ENCODE results near the gene DNMT1.
"Not testable (repeated sequence)": the region's sequence is repeated elsewhere in the genome, so short reads cannot be mapped to it uniquely, and the experiment has no call there.

Gene DNMT1

GRCh38 chr19:10191347-10191746 lies 3.4 kb downstream of the DNMT1 start:
- Histone ChIP-seq H3K4me3 (no peak overlapping the region), H3K27ac (no peak overlapping the region)

DNA sequence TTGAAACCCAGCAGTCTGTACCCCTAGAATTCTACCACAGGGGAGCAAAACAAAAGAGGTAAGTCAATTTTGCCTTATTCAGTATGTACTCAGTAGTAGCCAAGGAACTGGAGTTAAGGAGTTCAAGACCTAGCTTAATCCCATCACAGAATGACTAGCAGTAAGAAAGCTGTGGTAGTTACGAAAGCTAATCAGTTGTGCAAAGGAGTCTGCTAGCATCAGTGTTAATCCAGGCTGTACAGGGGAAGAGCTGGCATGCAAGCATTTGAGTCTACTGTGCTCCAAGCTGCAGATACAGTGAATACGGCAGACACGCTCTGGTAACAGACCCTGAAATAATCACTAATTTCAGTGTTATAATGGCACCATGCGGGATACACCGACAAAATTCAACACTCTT lies 4.7 kb downstream of the DNMT1 start:
- H3K4me3 ChIP-seq, result no peak overlapping the region
- H3K27ac ChIP-seq, result no peak overlapping the region

DNA sequence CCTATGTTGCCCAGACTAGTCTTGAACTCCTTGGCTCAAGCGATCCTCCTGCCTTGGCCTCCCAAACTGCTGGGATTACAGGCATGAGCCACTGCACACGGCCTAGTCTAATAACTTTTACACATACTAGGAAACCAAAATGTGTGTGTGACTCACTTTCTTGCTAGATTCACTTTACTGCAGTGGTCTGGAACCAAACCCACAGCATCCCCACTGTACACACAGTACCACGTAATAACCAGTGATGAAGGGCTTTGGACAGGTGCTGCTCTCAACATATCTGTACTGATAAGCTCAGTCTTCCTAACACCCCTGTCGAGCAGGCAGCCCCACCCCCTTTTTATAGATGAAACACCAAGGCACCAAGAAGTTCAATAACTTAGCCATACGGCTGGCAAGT lies 5.1 kb downstream of the DNMT1 start:
- Histone ChIP-seq H3K4me3 (no peak overlapping the region), H3K27ac (no peak overlapping the region)

- Histone ChIP-seq H3K4me3 (no peak overlapping the region), H3K27ac (no peak overlapping the region)
These were observed 7.4 kb downstream of the DNMT1 start for GRCh38 chr19:10187315-10187714.

DNA sequence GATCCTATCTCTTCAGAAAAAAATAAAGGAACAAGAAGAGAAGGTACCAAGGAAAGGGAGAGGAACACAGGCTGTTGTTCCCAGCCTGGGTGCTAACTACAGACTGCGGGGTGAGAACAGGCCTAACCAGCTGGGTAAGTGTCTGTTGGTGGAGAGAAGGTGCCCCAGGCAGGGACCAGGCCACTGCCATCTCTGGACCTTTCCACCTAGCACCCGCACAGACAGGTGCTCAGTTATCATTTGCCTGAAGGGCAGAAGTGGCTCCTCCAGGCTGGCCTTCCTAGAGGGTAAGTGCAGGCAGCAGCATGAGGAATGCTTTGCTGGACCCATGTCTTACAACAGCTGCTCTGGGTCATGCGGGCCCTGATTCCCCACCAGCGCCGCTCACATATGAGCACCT lies 10.1 kb downstream of the DNMT1 start:
- H3K27ac ChIP-seq, result peak overlapping the region in 13 of 21 experiments; percentile 1 to 71 (median 42)
- H3K4me3 ChIP-seq, result no peak overlapping the region

GRCh38 chr19:10183926-10184325 lies 10.8 kb downstream of the DNMT1 start:
- Histone ChIP-seq H3K27ac (peak overlapping the region in 15 of 21 experiments; percentile 1 to 71 (median 35)), H3K4me3 (no peak overlapping the region)

DNA sequence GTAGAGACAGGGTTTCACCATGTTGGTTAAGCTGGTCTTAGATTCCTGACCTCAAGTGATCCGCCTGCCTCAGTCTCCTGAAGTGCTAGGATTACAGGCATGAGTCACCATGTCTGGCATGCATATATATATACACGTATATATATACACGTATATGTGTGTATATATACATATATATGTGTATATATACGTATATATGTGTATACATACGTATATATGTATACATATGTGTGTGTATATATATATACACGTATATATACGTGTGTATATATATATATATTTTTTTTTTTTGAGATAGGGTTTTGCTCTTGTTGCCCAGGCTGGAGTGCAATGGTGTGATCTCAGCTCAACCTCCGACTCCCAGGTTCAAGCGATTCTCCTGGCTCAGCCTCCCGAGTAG lies 11.9 kb downstream of the DNMT1 start:
- no peak overlapping the region for H3K27ac ChIP-seq
- H3K4me3 ChIP-seq, result no peak overlapping the region

DNA sequence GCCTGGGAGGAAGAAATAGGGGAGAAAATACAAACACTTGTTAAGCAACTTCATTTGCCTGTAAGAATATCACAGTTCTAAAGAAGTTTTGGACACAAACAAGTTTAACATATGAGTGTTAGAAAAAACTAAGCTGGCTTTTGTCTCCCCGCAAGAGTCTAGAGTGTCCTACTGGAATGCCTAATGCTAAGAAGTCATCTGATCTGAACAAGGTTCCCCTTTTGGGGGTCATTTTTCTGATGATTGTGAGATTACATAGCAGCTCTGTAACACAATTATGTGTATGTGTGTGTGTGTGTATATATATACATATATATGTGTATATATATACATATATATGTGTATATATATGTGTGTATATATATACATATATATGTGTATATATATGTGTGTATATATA lies 12.7 kb downstream of the DNMT1 start:
- Histone ChIP-seq H3K4me3 (no peak overlapping the region), H3K27ac (no peak overlapping the region)

DNA sequence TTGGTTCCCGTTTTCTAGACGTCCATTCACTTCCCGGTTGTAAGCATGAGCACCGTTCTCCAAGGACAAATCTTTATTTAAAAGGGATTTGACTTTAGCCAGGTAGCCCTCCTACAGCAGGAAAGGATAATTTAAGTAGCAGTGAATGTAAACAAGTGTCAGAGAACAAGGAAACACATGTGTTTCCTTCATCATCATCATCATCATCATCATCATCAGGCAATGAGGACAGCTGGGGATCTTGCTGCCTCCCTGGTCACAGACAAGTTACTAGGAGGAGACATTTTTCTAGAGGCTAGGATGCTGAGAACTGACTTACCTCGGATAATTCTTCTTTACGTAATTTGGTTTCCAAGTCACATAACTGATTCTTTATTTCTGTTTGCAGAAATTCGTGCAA lies 14.3 kb downstream of the DNMT1 start:
- Histone ChIP-seq H3K27ac (no peak overlapping the region), H3K4me3 (no peak overlapping the region)

GRCh38 chr19:10180024-10180423 lies 14.7 kb downstream of the DNMT1 start:
- not testable (repeated sequence) for H3K4me3 ChIP-seq, H3K27ac ChIP-seq

DNA sequence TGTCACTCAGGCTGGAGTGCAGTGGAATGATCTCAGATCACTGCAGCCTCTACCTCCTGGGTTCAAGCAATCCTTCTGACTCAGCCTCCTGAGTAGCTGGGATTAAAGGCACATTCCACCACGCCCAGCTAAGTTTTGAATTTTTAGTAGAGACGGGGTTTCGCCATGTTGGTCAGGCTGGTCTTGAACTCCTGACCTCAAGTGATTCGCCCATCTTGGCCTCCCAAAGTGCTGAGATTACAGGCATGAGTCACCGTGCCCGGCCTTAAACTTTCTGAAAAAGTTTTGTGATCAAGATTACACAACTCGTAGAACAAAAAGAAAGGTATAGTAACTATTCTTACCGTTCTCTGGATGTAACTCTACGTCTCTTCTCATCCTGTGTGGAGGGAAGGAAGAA lies 21.2 kb downstream of the DNMT1 start:
- H3K4me3 ChIP-seq, result no peak overlapping the region
- H3K27ac ChIP-seq, result no peak overlapping the region

DNA sequence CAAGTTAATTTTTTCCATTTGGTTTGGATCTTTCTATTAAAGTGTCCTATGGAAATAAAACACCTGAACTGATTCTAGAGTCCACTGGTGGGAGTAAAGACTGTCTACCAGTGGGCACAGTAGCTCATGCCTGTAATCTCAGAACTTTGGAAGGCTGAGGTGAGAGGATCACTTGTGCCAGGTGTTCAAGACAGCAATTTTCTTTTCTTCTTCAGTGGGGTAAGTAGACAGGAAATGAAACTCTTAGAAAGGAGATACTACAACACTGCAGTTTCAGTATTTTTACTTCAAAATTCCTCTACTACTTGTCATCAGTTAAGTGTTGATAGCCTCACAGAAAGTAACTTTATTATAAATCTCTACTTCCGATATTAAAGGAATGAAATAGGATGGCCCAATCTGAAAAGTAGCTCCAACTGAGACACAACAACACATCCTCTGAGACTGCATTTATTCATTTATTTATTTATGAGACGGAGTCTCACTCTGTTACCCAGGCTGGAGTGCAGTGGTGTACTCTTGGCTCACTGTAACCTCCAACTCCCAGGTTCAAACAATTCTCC lies 26.3 kb downstream of the DNMT1 start:
- H3K27ac ChIP-seq, result no peak overlapping the region
- no peak overlapping the region for H3K4me3 ChIP-seq

GRCh38 chr19:10167459-10167858 lies 27.3 kb downstream of the DNMT1 start:
- Histone ChIP-seq H3K4me3 (no peak overlapping the region), H3K27ac (no peak overlapping the region)

GRCh38 chr19:10166501-10166900 lies 28.3 kb downstream of the DNMT1 start:
- not testable (repeated sequence) for H3K27ac ChIP-seq, H3K4me3 ChIP-seq

DNA sequence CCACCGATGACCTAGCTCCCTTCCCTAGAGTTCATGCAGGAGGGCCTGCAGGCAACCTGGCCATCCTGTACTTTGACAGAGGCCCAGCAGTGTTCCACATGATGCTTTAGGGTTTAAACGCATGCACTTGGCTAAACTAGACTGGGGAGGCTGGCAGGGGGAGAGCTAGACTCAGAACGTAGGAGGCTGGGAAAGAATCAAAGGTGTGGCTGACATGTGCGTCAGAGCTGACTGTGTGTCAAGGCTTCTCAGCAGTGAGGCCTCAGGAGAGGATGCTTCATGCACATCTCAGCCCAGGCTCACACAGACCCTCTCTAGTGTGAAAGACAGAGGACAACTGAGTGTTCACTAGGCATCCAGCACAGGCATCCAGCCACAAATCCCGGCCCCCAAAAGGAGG lies 28.7 kb downstream of the DNMT1 start:
- Histone ChIP-seq H3K4me3 (no peak overlapping the region), H3K27ac (no peak overlapping the region)

- Histone ChIP-seq H3K4me3 (no peak overlapping the region), H3K27ac (peak overlapping the region in 1 of 21 experiments; percentile 14)
These were observed 31.2 kb downstream of the DNMT1 start for GRCh38 chr19:10163536-10163935.

DNA sequence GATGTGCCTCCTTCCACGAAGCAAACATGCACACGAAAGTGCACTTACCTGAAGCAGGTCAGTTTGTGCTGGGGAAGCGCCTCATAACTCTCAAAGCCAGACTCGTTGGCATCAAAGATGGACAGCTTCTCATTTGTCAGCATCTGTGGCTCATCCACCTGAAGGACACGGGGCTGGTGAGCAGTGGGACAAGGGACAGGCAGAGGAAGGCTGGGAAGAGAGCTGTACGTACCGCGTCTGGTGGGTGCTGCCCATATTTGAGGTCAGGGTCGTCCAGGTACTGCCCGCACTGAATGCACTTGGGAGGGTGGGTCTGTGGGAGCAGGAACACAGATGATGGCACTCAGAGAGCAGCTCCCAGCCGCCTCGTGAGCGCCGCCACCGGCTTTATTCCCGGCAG lies 35.1 kb downstream of the DNMT1 start:
- Histone ChIP-seq H3K4me3 (no peak overlapping the region), H3K27ac (no peak overlapping the region)

DNA sequence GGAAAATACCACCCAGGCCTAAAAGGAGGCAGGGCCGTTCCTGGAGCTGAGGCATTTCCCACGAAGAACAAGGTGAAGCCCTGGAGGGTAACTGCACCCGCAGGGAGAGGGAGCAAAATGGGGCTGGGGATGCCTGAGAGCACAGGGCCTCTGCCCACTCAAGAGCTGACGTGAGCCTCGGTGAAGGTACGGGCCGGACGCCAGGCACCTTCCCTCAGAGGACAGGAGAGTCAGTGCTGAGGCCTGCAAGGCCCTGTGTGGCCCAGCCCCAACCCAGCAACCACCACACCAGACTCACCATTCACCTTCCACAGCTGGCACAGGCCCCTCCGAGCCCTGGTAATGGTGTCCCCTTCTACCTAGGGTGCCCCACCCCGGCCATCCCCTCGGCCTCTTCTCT lies 36.3 kb downstream of the DNMT1 start:
- Histone ChIP-seq H3K4me3 (no peak overlapping the region), H3K27ac (no peak overlapping the region)

GRCh38 chr19:10158071-10158470 lies 36.7 kb downstream of the DNMT1 start:
- Histone ChIP-seq H3K4me3 (no peak overlapping the region), H3K27ac (no peak overlapping the region)

DNA sequence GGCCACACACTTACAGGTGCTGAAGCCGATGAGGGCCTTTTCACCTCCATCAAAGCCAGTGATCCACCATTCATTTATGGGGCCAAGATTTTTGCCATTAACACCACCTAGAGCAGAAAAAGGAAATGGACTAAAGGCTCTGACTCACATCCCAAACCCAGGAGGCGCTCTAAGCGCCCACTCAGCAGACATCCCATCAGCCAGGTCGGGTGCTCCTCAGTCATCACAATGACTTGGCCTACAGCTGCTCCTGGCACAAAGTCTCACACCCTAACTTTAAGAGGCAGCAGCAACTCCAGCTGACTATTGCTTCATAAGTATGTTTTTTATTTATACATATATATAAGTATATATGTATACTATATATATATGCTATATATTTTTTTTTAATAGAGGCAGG lies 38.9 kb downstream of the DNMT1 start:
- Histone ChIP-seq H3K4me3 (no peak overlapping the region), H3K27ac (no peak overlapping the region)

DNA sequence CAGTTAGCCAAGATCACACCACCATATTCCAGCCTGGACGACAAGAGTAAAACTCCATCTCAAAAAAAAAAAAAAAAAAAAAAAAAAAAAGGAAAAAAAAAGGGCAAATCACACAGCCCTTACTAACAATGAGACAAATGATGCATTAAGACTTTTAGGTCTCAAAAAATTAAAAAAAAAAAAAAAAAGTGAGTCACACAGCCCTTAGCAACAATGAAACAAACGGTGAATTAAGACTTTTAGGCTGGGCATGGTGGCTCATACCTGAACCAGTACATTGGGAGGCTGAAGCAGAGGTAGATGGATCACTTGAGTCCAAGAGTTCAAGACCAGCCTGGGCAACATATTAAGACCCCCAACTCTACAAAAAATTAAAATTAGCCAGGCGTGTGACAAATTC lies 42.7 kb downstream of the DNMT1 start:
- H3K27ac ChIP-seq, result no peak overlapping the region
- H3K4me3 ChIP-seq, result no peak overlapping the region

DNA sequence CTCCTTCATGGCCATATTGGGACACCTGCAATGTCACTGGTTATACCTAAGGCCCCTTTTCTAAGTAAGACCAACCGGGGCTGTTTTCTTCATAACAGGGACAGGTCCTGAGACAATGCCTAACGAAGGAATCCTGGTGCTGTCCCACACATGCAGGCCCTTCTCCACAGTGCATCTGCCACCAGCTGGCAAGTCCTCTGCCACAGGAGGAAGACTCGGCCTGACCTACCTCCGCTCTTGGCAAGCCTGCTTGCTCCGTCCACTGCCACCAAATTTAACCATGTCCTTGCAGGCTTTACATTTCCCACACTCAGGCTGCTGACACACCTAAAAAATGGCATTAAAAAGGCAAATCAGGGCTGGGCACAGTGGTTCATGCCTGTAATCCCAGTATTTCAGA lies 43.2 kb downstream of the DNMT1 start:
- Histone ChIP-seq H3K27ac (no peak overlapping the region), H3K4me3 (no peak overlapping the region)

- H3K4me3 ChIP-seq, result no peak overlapping the region
- H3K27ac ChIP-seq, result no peak overlapping the region
These were observed 45.3 kb downstream of the DNMT1 start for GRCh38 chr19:10149427-10149826.

All from skin epidermis (tissue), 12 donors.